ENCODE measurements around the gene TRPV2.

TRPV2 gene

GRCh38 chr17:16406742-16407674 is 8.4 kb upstream of the TRPV2 start:
- no peak for DNase-seq

GRCh38 chr17:16407911-16408588 is 7.3 kb upstream of the TRPV2 start:
- DNase-seq = no peak

- DNase-seq = no peak
Measured at GRCh38 chr17:16417399-16417798, 2.0 kb downstream of the TRPV2 start.

GRCh38 chr17:16417896-16418684 is 2.7 kb downstream of the TRPV2 start:
- no peak for DNase-seq

- DNase-seq = no peak
Measured at GRCh38 chr17:16418685-16419068, 3.3 kb downstream of the TRPV2 start.

- DNase-seq = no peak
Measured at GRCh38 chr17:16419074-16419928, 3.9 kb downstream of the TRPV2 start.

GRCh38 chr17:16419929-16420271 is 4.5 kb downstream of the TRPV2 start:
- peak; percentile 51 for DNase-seq

GRCh38 chr17:16422416-16422815 is 7.0 kb downstream of the TRPV2 start:
- no peak for DNase-seq

GRCh38 chr17:16423226-16423872 is 8.0 kb downstream of the TRPV2 start:
- no peak for DNase-seq

- no peak for DNase-seq
Measured at GRCh38 chr17:16425202-16425601, 9.8 kb downstream of the TRPV2 start.

- no peak for DNase-seq
Measured at GRCh38 chr17:16425698-16426659, 10.6 kb downstream of the TRPV2 start.

- no peak for DNase-seq
Measured at GRCh38 chr17:16427020-16427419, 11.6 kb downstream of the TRPV2 start.

- peak; percentile 59 for DNase-seq
Measured at GRCh38 chr17:16428098-16428882, 12.9 kb downstream of the TRPV2 start.

- DNase-seq = no peak
Measured at GRCh38 chr17:16429083-16429482, 13.7 kb downstream of the TRPV2 start.

- no peak for DNase-seq
Measured at GRCh38 chr17:16430650-16431049, 15.3 kb downstream of the TRPV2 start.

- DNase-seq = no peak
Measured at GRCh38 chr17:16432017-16432416, 16.6 kb downstream of the TRPV2 start.

- DNase-seq = no peak
Measured at GRCh38 chr17:16433514-16433913, 18.1 kb downstream of the TRPV2 start.

GRCh38 chr17:16434662-16435061 is 19.3 kb downstream of the TRPV2 start:
- no peak for DNase-seq

- DNase-seq = no peak
Measured at GRCh38 chr17:16435925-16436886, 20.8 kb downstream of the TRPV2 start.

Measured in activated T-cell treated with anti-CD3 and anti-CD28 coated beads, Interleukin-2, amount 50 U/mL, for 1 hour (primary cell).